ENCODE data around the gene PHETA1. TPM values are rescaled to one million over a fixed set of nuclear protein-coding genes. Genes with fewer than 3 reads are reported as not detected.

Gene PHETA1
- total and polyA plus RNA-seq, 2 donors (not counting 3 experiments of a cell fraction or from before 2014, with no cell fraction given) = 10.6 to 20.0 TPM

GRCh38 chr12:111417290-111417689, 48.4 kb upstream of the PHETA1 start:
- TF ChIP-seq POLR2A (IDR thresholded peaks at IDR 0.05; ENCODE audit: low read depth, low read length) = no peak
- TF ChIP-seq EZH2 (IDR thresholded peaks at IDR 0.05; ENCODE audit: borderline replicate concordance, low read depth, low read length, severe bottlenecking) = no peak
- TF ChIP-seq JUN (IDR thresholded peaks at IDR 0.05; ENCODE audit: borderline replicate concordance, insufficient read depth, insufficient read length, low read depth) = no peak
- TF ChIP-seq MYC (IDR thresholded peaks at IDR 0.05; ENCODE audit: low read depth, low read length) = no peak
- TF ChIP-seq, protein P1, sequence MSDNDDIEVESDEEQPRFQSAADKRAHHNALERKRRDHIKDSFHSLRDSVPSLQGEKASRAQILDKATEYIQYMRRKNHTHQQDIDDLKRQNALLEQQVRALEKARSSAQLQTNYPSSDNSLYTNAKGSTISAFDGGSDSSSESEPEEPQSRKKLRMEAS (IDR thresholded peaks at IDR 0.05; ENCODE audit: insufficient read depth, insufficient read length) = no peak
- no peak for TF ChIP-seq GATA2 (IDR thresholded peaks at IDR 0.05; ENCODE audit: insufficient read depth, insufficient read length, low read depth, low read length)
- intact Hi-C loops (cut with micrococcal nuclease) = no loop called here
- Histone ChIP-seq H3K9me1 (replicated peaks; ENCODE audit: control insufficient read depth, extremely low read depth, insufficient read depth, low read length) (no peaks in the 10 kb centered on the region), H3K36me3 (ENCODE audit: control insufficient read depth in 2 of 2, extremely low read depth in 1 of 2, insufficient read depth in 2 of 2, low read length in 2 of 2) (peaks cover 13 to 32% of the 10 kb centered on the region in 2 experiments), H3K27me3 (ENCODE audit: control insufficient read depth in 2 of 2, insufficient read depth in 2 of 2, low read length in 2 of 2) (no peaks in the 10 kb centered on the region), H3K9ac (replicated peaks; ENCODE audit: extremely low read depth, insufficient read depth, low read length) (no peak overlapping the region), H3K4me1 (ENCODE audit: control insufficient read depth, extremely low read depth, insufficient read depth, low read length) (peaks cover 27% of the 10 kb centered on the region), H3K9me3 (replicated peaks; ENCODE audit: control insufficient read depth, insufficient read depth, low read length) (no peaks in the 10 kb centered on the region), H3K27ac (ENCODE audit: insufficient read depth, low read depth, low read length) (no peak overlapping the region), H3K79me2 (ENCODE audit: control insufficient read depth, insufficient read depth, low read length) (peaks cover 98% of the 10 kb centered on the region), H4K20me1 (replicated peaks; ENCODE audit: control insufficient read depth, extremely low read depth, insufficient read depth, low read length) (peaks cover 3% of the 10 kb centered on the region), H2AFZ (ENCODE audit: low read depth, low read length) (no peak overlapping the region), H3K4me2 (ENCODE audit: insufficient read depth, low read length) (no peak overlapping the region), H3K4me3 (replicated peaks in 1 of 3; ENCODE audit: insufficient read depth in 1 of 3, low read depth in 1 of 3, low read length in 3 of 3) (no peak overlapping the region)
- BruUV-seq (replicated peaks) = no TSS peak
- dilution Hi-C loops (cut with MboI; ENCODE audit: extremely low pct_ligation_motif_present, low sequenced_read_pairs) = no loop called here
- ChIA-PET POLR2A (no interaction called here), CTCF (no interaction called here)
- no peak for FAIRE-seq
- no peak for DNase-seq (ENCODE audit: low read depth, low spot score)

GRCh38 chr12:111414711-111415252, 45.9 kb upstream of the PHETA1 start:
- Histone ChIP-seq H3K4me1 (ENCODE audit: control insufficient read depth, extremely low read depth, insufficient read depth, low read length) (peaks cover 46% of the 10 kb centered on the region), H3K4me3 (replicated peaks in 1 of 3; ENCODE audit: insufficient read depth in 1 of 3, low read depth in 1 of 3, low read length in 3 of 3) (no peak overlapping the region), H3K9ac (replicated peaks; ENCODE audit: extremely low read depth, insufficient read depth, low read length) (no peak overlapping the region), H3K36me3 (ENCODE audit: control insufficient read depth in 2 of 2, extremely low read depth in 1 of 2, insufficient read depth in 2 of 2, low read length in 2 of 2) (peaks cover 9 to 16% of the 10 kb centered on the region in 2 experiments), H3K79me2 (ENCODE audit: control insufficient read depth, insufficient read depth, low read length) (peaks cover 98% of the 10 kb centered on the region), H4K20me1 (replicated peaks; ENCODE audit: control insufficient read depth, extremely low read depth, insufficient read depth, low read length) (peaks cover 3% of the 10 kb centered on the region), H3K9me3 (replicated peaks; ENCODE audit: control insufficient read depth, insufficient read depth, low read length) (no peaks in the 10 kb centered on the region), H3K4me2 (ENCODE audit: insufficient read depth, low read length) (no peak overlapping the region), H2AFZ (ENCODE audit: low read depth, low read length) (no peak overlapping the region), H3K9me1 (replicated peaks; ENCODE audit: control insufficient read depth, extremely low read depth, insufficient read depth, low read length) (no peaks in the 10 kb centered on the region), H3K27me3 (ENCODE audit: control insufficient read depth in 2 of 2, insufficient read depth in 2 of 2, low read length in 2 of 2) (no peaks in the 10 kb centered on the region), H3K27ac (ENCODE audit: insufficient read depth, low read depth, low read length) (no peak overlapping the region)
- ChIA-PET CTCF (interaction anchor here (7.7 kb wide), 1 partner anchor 36 kb away, joined by 101 read pairs; no protein-coding TSS in a partner anchor), POLR2A (no interaction called here)
- TF ChIP-seq MYC (IDR thresholded peaks at IDR 0.05; ENCODE audit: low read depth, low read length) (no peak), POLR2A (IDR thresholded peaks at IDR 0.05; ENCODE audit: low read depth, low read length) (no peak), FOS (IDR thresholded peaks at IDR 0.05; ENCODE audit: borderline replicate concordance, insufficient read depth, low read length) (no peak), EZH2 (IDR thresholded peaks at IDR 0.05; ENCODE audit: borderline replicate concordance, low read depth, low read length, severe bottlenecking) (no peak), JUN (IDR thresholded peaks at IDR 0.05; ENCODE audit: borderline replicate concordance, insufficient read depth, insufficient read length, low read depth) (no peak), GATA2 (IDR thresholded peaks at IDR 0.05; ENCODE audit: insufficient read depth, insufficient read length, low read depth, low read length) (no peak), POLR2AphosphoS5 (IDR thresholded peaks at IDR 0.05; ENCODE audit: insufficient read depth, low read depth, low read length) (no peak)
- TF ChIP-seq, protein P2, sequence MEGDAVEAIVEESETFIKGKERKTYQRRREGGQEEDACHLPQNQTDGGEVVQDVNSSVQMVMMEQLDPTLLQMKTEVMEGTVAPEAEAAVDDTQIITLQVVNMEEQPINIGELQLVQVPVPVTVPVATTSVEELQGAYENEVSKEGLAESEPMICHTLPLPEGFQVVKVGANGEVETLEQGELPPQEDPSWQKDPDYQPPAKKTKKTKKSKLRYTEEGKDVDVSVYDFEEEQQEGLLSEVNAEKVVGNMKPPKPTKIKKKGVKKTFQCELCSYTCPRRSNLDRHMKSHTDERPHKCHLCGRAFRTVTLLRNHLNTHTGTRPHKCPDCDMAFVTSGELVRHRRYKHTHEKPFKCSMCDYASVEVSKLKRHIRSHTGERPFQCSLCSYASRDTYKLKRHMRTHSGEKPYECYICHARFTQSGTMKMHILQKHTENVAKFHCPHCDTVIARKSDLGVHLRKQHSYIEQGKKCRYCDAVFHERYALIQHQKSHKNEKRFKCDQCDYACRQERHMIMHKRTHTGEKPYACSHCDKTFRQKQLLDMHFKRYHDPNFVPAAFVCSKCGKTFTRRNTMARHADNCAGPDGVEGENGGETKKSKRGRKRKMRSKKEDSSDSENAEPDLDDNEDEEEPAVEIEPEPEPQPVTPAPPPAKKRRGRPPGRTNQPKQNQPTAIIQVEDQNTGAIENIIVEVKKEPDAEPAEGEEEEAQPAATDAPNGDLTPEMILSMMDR (IDR thresholded peaks at IDR 0.05; ENCODE audit: extremely low read depth in 1 of 2, insufficient read depth in 1 of 2, low read depth in 1 of 2, low read length in 2 of 2) = no peak
- TF ChIP-seq, protein P1 (IDR thresholded peaks at IDR 0.05; ENCODE audit: insufficient read depth, insufficient read length) = no peak
- intact Hi-C loops (cut with micrococcal nuclease) (no loop called here), dilution Hi-C loops (cut with MboI; ENCODE audit: extremely low pct_ligation_motif_present, low sequenced_read_pairs) (no loop called here)
- FAIRE-seq (no peak), DNase-seq (ENCODE audit: low read depth, low spot score) (no peak)
- BruUV-seq (replicated peaks) = no TSS peak

Measured in endothelial cell of umbilical vein (primary cell).